Measurements from ENCODE around the gene ETAA1. TPM values are rescaled to one million over a fixed set of nuclear protein-coding genes. Genes with fewer than 3 reads are reported as not detected.

Gene ETAA1
- total RNA-seq, 1 donor from 2014 or later = 12.6 TPM

DNA sequence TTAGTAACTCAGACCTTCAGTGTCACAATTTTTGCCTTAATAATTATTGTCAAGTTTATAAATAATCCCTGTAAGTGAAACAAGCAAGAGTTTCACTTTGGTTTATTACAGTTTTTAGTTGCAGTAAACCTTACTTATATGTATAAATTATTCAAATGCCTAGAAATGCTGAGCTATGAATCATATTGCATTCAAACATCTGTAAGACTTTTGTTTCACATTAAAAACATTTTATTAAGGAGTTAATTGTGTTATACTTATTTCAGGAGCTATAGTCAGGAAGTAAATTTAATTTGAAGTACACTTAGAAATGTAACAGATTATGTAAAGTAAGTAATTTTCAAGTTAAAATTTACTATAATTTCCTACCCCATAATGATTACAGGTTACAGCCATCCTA is 3.9 kb upstream of the ETAA1 start:
- Mint-ChIP-seq H3K9me3 (ENCODE audit: unreplicated experiment) (no peaks in the 10 kb centered on the region), H3K36me3 (ENCODE audit: low read depth, unreplicated experiment) (no peaks in the 10 kb centered on the region), H3K27me3 (ENCODE audit: unreplicated experiment) (peaks cover 2% of the 10 kb centered on the region), H3K4me1 (ENCODE audit: unreplicated experiment) (peaks cover 4% of the 10 kb centered on the region), H3K27ac (ENCODE audit: unreplicated experiment) (no peak overlapping the region), H3K4me3 (ENCODE audit: unreplicated experiment) (no peak overlapping the region)
- TF ChIP-seq, protein P1, sequence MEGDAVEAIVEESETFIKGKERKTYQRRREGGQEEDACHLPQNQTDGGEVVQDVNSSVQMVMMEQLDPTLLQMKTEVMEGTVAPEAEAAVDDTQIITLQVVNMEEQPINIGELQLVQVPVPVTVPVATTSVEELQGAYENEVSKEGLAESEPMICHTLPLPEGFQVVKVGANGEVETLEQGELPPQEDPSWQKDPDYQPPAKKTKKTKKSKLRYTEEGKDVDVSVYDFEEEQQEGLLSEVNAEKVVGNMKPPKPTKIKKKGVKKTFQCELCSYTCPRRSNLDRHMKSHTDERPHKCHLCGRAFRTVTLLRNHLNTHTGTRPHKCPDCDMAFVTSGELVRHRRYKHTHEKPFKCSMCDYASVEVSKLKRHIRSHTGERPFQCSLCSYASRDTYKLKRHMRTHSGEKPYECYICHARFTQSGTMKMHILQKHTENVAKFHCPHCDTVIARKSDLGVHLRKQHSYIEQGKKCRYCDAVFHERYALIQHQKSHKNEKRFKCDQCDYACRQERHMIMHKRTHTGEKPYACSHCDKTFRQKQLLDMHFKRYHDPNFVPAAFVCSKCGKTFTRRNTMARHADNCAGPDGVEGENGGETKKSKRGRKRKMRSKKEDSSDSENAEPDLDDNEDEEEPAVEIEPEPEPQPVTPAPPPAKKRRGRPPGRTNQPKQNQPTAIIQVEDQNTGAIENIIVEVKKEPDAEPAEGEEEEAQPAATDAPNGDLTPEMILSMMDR (IDR thresholded peaks at IDR 0.05; ENCODE audit: unreplicated experiment) = no peak
- DNase-seq (ENCODE audit: low spot score) = no peak

DNA sequence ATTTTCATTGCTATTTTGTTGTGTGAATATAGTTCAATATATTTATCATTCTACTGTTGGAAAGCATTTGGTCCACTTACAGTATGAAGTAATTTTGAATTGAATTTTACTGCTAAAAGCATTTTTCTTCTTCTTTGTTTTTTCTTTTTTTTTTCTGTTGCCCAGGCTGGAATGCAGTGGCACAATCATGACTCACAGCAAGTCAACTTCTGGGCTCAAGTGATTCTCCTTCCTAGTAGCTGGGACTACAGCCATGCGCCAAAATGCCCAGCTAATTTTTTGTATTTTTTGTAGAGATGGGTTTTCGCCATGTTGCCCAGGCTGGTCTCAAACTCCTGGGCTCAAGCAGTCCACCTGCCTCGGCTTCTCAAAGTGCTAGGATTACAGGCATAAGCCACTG is 2.4 kb upstream of the ETAA1 start:
- Mint-ChIP-seq H3K36me3 (ENCODE audit: low read depth, unreplicated experiment) (no peaks in the 10 kb centered on the region), H3K27me3 (ENCODE audit: unreplicated experiment) (peaks cover 2% of the 10 kb centered on the region), H3K9me3 (ENCODE audit: unreplicated experiment) (no peaks in the 10 kb centered on the region), H3K27ac (ENCODE audit: unreplicated experiment) (no peak overlapping the region), H3K4me1 (ENCODE audit: unreplicated experiment) (peaks cover 4% of the 10 kb centered on the region), H3K4me3 (ENCODE audit: unreplicated experiment) (no peak overlapping the region)
- TF ChIP-seq, protein P1 (IDR thresholded peaks at IDR 0.05; ENCODE audit: unreplicated experiment) = no peak
- DNase-seq (ENCODE audit: low spot score) = no peak

DNA sequence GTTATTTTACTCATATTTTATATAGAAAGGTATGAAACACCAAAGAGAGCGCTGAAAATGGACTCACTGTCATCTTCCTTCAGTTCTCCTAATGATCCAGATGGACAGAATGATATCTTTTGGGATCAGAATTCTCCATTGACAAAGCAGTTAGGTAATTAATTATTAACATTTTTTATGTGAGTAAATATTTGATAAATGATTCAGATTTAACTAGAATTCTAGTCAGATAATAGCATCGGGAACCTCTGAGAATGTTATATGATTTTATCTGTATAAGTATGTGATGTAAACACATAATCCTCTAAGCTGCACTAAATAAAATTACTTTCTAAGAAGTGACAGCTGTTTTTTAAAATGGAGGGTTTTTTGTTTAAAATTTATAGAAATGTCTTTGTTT is 2.0 kb downstream of the ETAA1 start:
- no peak overlapping the region for H3K27ac Mint-ChIP-seq (ENCODE audit: unreplicated experiment)
- peaks cover 8% of the 10 kb centered on the region for H3K4me1 Mint-ChIP-seq (ENCODE audit: unreplicated experiment)
- H3K36me3 Mint-ChIP-seq (ENCODE audit: low read depth, unreplicated experiment) = no peaks in the 10 kb centered on the region
- H3K27me3 Mint-ChIP-seq (ENCODE audit: unreplicated experiment) = peaks cover 2% of the 10 kb centered on the region
- TF ChIP-seq, protein P1 (IDR thresholded peaks at IDR 0.05; ENCODE audit: unreplicated experiment) = no peak
- H3K4me3 Mint-ChIP-seq (ENCODE audit: unreplicated experiment) = no peak overlapping the region
- DNase-seq (ENCODE audit: low spot score) = no peak
- H3K9me3 Mint-ChIP-seq (ENCODE audit: unreplicated experiment) = no peaks in the 10 kb centered on the region

DNA sequence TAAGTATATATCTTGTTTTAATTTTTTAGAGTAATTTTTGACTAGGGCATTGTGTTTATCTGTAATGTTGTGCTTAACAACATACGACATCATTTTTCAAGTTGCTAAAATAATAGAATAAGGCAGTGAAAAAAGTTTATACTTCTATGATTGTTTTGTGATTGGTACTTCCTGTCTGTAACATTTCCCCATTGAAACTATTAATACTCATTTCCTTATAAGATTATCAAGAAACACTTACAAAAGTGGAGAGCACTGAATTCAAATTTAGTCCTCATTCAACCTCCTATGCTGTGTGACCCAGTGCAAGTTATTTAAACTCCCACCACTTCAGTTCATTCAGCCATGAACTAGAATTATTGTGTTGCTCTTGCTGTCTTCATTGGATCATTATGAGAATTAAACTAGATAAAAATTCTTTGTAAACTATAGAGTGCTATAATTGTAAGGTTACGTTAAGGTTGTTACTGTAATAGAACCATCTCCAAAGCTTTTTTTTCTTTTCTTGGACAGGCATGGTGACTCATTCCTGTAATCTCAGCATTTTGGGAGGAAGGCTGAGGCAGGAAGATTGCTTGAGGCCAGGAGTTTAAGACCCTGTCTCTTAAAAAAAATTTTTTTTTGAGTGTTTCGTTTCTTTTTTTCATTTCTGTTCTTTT is 2.8 kb downstream of the ETAA1 start:
- TF ChIP-seq, protein P1 (IDR thresholded peaks at IDR 0.05; ENCODE audit: unreplicated experiment) = no peak
- H3K36me3 Mint-ChIP-seq (ENCODE audit: low read depth, unreplicated experiment) = no peaks in the 10 kb centered on the region
- no peak overlapping the region for H3K4me3 Mint-ChIP-seq (ENCODE audit: unreplicated experiment)
- DNase-seq (ENCODE audit: low spot score) = no peak
- peaks cover 2% of the 10 kb centered on the region for H3K27me3 Mint-ChIP-seq (ENCODE audit: unreplicated experiment)
- peaks cover 8% of the 10 kb centered on the region for H3K4me1 Mint-ChIP-seq (ENCODE audit: unreplicated experiment)
- no peaks in the 10 kb centered on the region for H3K9me3 Mint-ChIP-seq (ENCODE audit: unreplicated experiment)
- H3K27ac Mint-ChIP-seq (ENCODE audit: unreplicated experiment) = peak overlapping the region; percentile 86

DNA sequence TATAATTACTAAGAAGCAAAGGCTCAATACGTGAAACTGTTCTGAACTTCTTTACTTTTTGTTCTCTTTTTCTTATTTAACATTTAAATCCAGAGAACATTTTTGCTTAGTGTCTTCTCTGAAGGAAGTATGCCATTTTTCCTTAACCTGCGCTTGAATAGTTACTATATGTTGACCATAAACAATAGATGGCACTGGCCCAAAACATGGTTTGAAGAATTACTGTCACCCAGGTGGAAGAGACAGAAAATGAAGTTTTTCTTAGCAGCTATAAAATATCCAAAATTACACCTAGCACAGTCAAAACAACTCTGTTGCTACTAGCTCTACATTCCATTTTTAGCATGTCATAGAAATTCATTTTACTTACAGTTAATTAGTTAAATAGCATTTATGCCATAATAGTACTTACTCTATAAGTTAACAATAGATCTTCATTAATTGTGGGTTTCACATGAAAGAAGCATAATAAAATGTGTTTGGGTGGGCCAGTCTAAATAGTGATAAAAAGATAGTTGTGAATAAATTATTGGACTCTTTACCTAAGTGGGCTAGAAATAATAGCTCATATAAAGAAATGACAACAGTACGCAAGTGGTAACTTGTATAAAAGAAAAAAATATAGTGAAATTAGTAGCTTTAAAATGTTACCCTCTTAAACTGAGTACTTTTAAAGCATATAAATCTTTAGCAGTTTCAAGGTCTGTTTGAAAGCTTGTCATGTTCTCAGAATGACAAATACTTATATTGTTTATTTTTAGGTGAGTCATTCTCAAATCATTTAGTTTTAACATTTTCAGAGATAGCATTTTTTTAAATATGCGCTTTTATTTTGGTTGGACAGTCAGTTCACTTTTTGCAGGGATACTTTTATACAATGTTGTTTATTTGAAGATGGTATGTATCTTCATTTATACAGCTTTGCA is 3.7 kb downstream of the ETAA1 start:
- H3K36me3 Mint-ChIP-seq (ENCODE audit: low read depth, unreplicated experiment) = no peaks in the 10 kb centered on the region
- H3K4me1 Mint-ChIP-seq (ENCODE audit: unreplicated experiment) = peaks cover 8% of the 10 kb centered on the region
- TF ChIP-seq, protein P1 (IDR thresholded peaks at IDR 0.05; ENCODE audit: unreplicated experiment) = no peak
- no peak for DNase-seq (ENCODE audit: low spot score)
- no peaks in the 10 kb centered on the region for H3K9me3 Mint-ChIP-seq (ENCODE audit: unreplicated experiment)
- no peak overlapping the region for H3K4me3 Mint-ChIP-seq (ENCODE audit: unreplicated experiment)
- H3K27me3 Mint-ChIP-seq (ENCODE audit: unreplicated experiment) = peaks cover 2% of the 10 kb centered on the region
- H3K27ac Mint-ChIP-seq (ENCODE audit: unreplicated experiment) = no peak overlapping the region
